Kidney tubule cell (primary cell): ENCODE data around the gene GDF11.

Source experiments
- DNase-seq: peaks from one replicate; pipeline ENCODE4 v3.0.0-alpha.2; 2018; ENCODE audit warnings: low spot score

GDF11 gene

DNA sequence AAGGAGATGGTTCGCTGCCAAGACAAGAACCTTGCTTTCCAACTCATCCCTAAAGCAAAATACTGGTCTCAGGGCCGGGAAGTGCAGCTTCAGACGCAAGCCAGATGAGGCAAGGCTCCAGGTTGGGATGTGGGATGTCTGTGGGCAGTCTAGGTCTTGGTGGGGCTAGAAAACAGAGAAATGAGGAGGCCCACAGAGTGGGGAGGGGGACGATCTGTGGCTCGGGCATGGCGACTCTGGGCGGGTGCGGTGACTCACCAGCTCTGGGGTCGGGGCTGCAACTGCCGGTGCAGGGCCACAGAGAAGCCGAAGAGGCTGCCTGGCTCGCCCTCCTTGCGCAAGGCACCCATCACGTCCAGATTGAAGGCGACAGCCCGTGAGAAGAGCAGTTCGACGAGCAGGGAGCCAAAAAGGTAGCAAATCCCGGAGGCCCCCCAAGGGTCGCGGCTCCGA is 35.7 kb upstream of the GDF11 start:
- no peak for DNase-seq

- no peak for DNase-seq
Observed at GRCh38 chr12:55707841-55708694, 34.9 kb upstream of the GDF11 start, which contains the start of gene ITGA7. Gene ITGA7, minus strand, starts transcription at chr12:55707904. Its CDS starts 222 bp downstream, at chr12:55707682.

DNA sequence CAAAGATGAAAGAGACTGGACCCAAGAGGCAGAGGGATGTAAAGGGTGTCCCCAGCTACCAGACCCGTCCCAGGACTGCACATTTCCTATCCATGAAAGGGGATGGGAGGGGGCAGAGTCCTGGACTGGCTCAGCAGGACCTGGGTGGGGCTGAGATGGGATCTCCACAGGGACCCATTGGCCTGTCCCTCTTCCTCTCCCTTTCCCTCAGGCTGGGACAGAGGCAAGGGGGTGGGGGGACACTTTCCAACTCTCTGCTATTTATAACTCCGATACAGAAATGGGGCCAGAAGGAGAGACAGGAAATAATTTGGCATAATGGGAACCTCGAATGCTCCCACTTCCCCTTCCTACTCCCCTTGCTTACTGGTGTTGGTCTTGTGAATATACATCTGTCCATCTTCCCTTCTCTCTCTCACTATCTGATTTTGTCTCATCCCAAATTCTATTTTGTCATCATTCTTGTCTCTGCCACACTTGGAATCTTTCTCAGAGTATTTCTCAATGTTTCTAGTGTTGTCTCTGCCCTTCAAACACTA is 34.2 kb upstream of the GDF11 start:
- no peak for DNase-seq

- DNase-seq: no peak
Observed at GRCh38 chr12:55711786-55712553, 31.0 kb upstream of the GDF11 start.

DNA sequence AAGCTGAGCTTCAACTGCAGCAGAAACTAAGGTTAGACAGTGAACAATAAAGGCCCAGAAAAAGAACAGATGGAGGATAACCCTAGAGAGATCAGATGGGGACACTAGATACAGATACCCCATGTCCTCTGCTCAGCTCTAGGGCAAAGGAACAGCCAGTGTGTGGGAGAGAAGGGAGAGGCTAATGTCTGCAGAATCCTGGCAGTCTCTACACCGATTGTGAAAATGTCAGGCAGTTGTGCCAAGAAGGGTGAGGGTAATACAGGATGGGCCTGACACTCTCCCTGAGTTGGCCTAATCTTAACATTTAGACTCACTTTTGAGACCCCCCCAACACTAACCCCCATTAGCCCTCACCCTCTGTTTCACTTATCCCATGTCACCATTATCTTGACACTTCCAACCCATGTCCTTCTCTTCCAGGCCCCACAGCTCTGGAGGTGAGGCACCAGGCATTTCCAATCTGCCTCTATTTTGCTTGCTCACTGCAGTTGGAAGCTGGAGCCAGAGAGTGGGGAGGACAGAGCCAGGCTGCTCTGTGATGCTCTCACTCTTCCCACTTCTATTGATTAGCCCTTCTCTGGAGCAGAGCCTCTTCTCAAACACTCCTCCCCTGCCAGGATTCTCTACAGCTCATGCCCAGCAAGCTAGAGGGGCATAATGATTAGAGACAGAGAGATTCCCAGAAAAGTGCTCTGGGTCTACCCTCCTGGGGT is 30.1 kb upstream of the GDF11 start:
- DNase-seq: no peak

GRCh38 chr12:55713721-55714120 is 29.2 kb upstream of the GDF11 start:
- DNase-seq: peak; percentile 83

DNA sequence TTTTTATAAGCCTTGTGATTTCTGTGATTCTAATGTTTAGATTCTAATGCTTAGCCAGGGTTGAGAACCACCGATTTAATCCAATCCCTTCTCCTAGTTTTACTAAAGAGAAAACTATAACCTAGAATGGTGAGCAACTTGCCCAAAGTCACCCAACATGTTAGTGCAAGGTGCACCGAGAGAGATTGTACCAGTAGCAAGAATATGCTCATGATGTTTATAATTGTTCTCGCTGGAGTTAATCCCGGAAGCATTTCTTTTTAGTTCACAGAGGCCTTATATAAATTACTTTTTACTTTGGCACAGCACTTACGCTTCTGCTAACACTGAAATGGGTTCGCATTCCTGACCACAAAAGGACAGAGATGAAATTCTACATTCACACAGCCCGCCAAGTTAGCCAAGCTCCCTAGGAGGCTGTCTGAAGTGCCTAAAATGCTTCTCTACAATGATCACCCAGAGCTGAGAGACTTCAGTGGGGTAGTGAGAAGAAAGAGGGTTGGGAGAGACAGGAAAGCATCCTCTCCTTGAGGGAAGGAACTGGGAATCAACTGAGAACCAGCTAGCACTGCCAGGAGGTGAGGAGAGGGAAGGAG is 27.7 kb upstream of the GDF11 start:
- DNase-seq: no peak

GRCh38 chr12:55715833-55716581 is 26.9 kb upstream of the GDF11 start, which contains the start of gene BLOC1S1:
Gene BLOC1S1, plus strand, starts transcription at chr12:55716046. Its CDS starts 6 bp downstream, at chr12:55716052.
- peak; percentile 90 for DNase-seq

GRCh38 chr12:55716582-55716957 is 26.4 kb upstream of the GDF11 start:
- no peak for DNase-seq

GRCh38 chr12:55717011-55718007 is 25.6 kb upstream of the GDF11 start:
- DNase-seq: peak; percentile 88

GRCh38 chr12:55718015-55718414 is 24.9 kb upstream of the GDF11 start:
- peak; percentile 42 for DNase-seq

DNA sequence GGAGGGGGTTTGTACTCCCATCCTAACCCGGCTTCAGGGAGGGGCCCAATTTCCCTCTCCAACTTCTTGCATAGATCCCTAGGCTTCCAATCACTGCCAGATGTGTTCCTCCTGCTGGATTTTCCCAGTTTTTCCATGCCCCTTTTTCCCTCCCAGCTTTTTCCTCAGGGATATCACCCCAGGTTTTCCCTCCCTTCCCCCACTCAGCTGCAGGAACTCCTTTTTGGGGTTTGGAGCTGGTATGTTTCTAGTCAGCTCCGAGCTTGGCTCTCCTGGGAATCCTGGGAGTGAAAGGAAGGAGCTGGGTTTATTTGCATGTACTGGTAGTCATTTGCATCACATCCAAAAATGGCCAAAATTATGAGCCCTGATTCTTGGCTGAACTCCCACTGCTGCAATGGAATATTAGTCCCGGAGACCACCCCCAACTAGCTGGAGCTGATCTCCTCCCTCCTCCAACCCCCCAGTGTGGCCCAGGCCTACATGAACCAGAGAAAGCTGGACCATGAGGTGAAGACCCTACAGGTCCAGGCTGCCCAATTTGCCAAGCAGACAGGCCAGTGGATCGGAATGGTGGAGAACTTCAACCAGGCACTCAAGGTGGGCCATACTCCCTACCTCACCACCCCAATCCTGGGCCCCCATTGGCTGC is 24.2 kb upstream of the GDF11 start:
- no peak for DNase-seq

- no peak for DNase-seq
Observed at GRCh38 chr12:55719371-55719770, 23.6 kb upstream of the GDF11 start.

GRCh38 chr12:55720071-55720564 is 22.8 kb upstream of the GDF11 start, which contains the start of gene RDH5:
Gene RDH5, plus strand, starts transcription at chr12:55720393. Its CDS starts 792 bp downstream, at chr12:55721185.
- peak; percentile 84 for DNase-seq

DNA sequence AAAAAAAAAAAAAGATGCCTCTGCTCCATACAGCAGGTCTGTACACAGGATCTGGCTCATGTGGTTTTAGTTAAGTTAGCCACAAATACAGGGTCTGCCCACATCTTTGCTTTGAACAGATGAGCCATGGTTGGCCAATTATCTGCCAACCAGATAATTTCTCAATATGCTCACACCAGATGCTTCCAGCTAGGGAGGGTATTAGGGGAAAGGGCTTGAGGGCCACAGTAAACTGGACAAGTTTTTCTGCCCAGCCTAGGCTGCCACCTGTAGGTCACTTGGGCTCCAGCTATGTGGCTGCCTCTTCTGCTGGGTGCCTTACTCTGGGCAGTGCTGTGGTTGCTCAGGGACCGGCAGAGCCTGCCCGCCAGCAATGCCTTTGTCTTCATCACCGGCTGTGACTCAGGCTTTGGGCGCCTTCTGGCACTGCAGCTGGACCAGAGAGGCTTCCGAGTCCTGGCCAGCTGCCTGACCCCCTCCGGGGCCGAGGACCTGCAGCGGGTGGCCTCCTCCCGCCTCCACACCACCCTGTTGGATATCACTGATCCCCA is 22.0 kb upstream of the GDF11 start:
- peak; percentile 97 for DNase-seq

DNA sequence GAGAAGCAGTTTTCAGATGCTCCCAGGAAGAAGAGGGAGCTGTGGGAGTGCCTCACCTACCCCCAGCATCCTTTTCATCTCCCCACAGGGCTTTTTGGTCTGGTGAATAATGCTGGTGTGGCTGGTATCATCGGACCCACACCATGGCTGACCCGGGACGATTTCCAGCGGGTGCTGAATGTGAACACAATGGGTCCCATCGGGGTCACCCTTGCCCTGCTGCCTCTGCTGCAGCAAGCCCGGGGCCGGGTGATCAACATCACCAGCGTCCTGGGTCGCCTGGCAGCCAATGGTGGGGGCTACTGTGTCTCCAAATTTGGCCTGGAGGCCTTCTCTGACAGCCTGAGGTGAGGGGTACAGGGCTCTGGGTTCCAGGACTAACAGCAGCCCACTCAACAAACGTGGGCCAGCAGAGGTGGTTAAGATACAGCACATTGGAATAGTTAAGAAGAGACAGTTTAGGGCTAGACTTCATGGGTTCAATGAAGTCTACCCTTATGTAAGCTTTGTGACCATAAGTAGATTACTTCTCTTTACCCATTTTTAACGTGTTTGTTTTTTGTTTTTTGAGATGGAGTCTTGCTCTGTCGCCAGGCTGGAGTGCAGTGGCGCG is 21.2 kb upstream of the GDF11 start:
- no peak for DNase-seq

DNA sequence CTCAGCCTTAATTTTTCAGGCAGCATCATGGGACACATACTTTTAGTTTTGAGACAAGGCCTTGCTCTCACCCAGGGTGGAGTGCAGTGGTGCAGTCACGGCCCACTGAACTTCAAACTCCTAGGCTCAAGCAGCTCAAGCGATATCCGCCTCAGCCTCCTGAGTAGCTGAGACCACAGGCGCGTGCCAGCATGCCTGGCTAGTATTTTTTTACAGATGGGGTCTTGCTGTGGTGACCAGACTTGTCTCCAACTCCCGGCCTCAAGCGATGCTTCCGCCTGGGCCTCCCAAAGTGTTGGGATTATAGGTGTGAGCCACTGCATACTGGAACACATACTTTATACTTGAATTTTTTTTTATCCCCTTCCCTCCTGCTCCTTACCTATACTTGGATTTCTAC is 20.0 kb upstream of the GDF11 start:
- DNase-seq: peak; percentile 78
